K562 (cell line): Measurements from ENCODE around the gene AJM1. TPM values are rescaled to one million over a fixed set of nuclear protein-coding genes. Genes with fewer than 3 reads are reported as not detected.
"Not testable (repeated sequence)": the region's sequence is repeated elsewhere in the genome, so short reads cannot be mapped to it uniquely, and the experiment has no call there.

Experiments used
- ATAC-seq: fragments of 200-7000 bp; cut with Tn5 transposase; 3 replicates; pipeline ENCODE4 v1.9.1; 2020; ENCODE audit warnings: moderate library complexity
- BruUV-seq: library from RNA; stranded (reverse); fragments of 400-500 nt; replicated peaks from 2 replicates; lab custom pipeline; 2021; lab: Mats Ljungman, UMichigan
- CTCF ChIA-PET: fragments of 300-600 bp; formaldehyde crosslinking; extraction: SDS; loops from one replicate; lab custom pipeline; 2021; ENCODE audit warnings: low intra/inter-chr PET ratio; lab: Yijun Ruan, JAX
- POLR2A ChIA-PET: fragments of 300-600, 350-650 bp; sonication (Branson Sonifier 250); formaldehyde crosslinking; extraction: SDS; loops from one replicate; lab custom pipeline; 2021; ENCODE audit warnings: antibody characterized with exemption, inconsistent platforms; lab: Yijun Ruan, JAX
- DNase-seq, 4 experiments: peaks; one replicate each; pipeline versions ENCODE4 v3.0.0 to v3.0.0-alpha.2; 2011 to 2018; ENCODE audit warnings: low spot score in 3 of 4, mixed read lengths in 3 of 4; ENCODE audit errors: extremely low read depth in 1 of 4
- FAIRE-seq: peaks from 2 replicates; lab custom pipeline; 2011; peaks lifted over from hg19 to GRCh38; lab: Jason Lieb, UNC
- H2AFZ ChIP-seq: 2 replicates; pipeline ENCODE4 v1.6.0; 2011; ENCODE audit warnings: low read depth, low read length, control low read depth, inconsistent platforms
- H3K27ac ChIP-seq: fragments of 200-600 bp; 3 replicates; pipeline ENCODE4 v1.8.0; 2011; ENCODE audit warnings: low read depth, mild to moderate bottlenecking, control low read depth, inconsistent platforms, low read length, moderate library complexity, mixed read lengths; ENCODE audit errors: extremely low read depth
- H3K27me3 ChIP-seq, 2 experiments: fragments of 300-600 bp in 1 of 2; 2 replicates in 1 of 2; 3 replicates in 1 of 2; pipeline versions ENCODE4 v1.6.0 to v1.8.0; 2011; ENCODE audit warnings: inconsistent platforms in 2 of 2, low read length in 2 of 2, mild to moderate bottlenecking in 1 of 2, mixed read lengths in 1 of 2, moderate library complexity in 1 of 2; ENCODE audit not compliant: control insufficient read depth in 2 of 2, insufficient read depth in 2 of 2
- H3K36me3 ChIP-seq: fragments of 300-600 bp; 3 replicates; pipeline ENCODE4 v1.8.0; 2011; ENCODE audit warnings: mild to moderate bottlenecking, low read length, inconsistent platforms; ENCODE audit not compliant: control insufficient read depth, insufficient read depth
- H3K4me1 ChIP-seq, 2 experiments: fragments of 200-600 bp in 1 of 2; replicated peaks in 1 of 2; 2 replicates in 1 of 2; 3 replicates in 1 of 2; pipeline versions ENCODE4 v1.5.1 to v1.8.0; 2011; ENCODE audit warnings: inconsistent platforms in 2 of 2, low read length in 2 of 2, mild to moderate bottlenecking in 1 of 2, mixed read lengths in 1 of 2, moderate library complexity in 1 of 2; ENCODE audit not compliant: control insufficient read depth in 2 of 2, insufficient read depth in 2 of 2
- H3K4me2 ChIP-seq: 2 replicates; pipeline ENCODE4 v1.6.1; 2011; ENCODE audit warnings: low read length, control low read depth, inconsistent platforms, mixed read lengths; ENCODE audit not compliant: insufficient read depth
- H3K4me3 ChIP-seq: fragments of 200-600 bp; sonication (generic), shearing (Covaris generic); 2 replicates; pipeline ENCODE4 v1.5.1; 2016; ENCODE audit warnings: control low read depth, inconsistent platforms
- H3K79me2 ChIP-seq: fragments of 200-600 bp; 3 replicates; pipeline ENCODE4 v1.8.0; 2011; ENCODE audit warnings: low read length, inconsistent platforms; ENCODE audit not compliant: control insufficient read depth, insufficient read depth
- H3K9ac ChIP-seq, 2 experiments: 2 replicates each; pipeline versions ENCODE4 v1.6.0 to v1.6.1; 2011; ENCODE audit warnings: low read depth in 2 of 2, low read length in 2 of 2, control low read depth in 1 of 2, inconsistent platforms in 1 of 2, mild to moderate bottlenecking in 1 of 2, mixed read lengths in 1 of 2; ENCODE audit not compliant: insufficient read depth in 1 of 2
- H3K9me1 ChIP-seq: one replicate; pipeline ENCODE4 v1.6.0; 2011; ENCODE audit warnings: inconsistent platforms, mild to moderate bottlenecking, low read length, moderate library complexity; ENCODE audit not compliant: control insufficient read depth, insufficient read depth
- H3K9me3 ChIP-seq: replicated peaks from 2 replicates; pipeline ENCODE4 v1.5.1; 2011; ENCODE audit warnings: low read depth, low read length, inconsistent platforms; ENCODE audit not compliant: control insufficient read depth, insufficient read depth
- H4K20me1 ChIP-seq: replicated peaks from 2 replicates; pipeline ENCODE4 v1.6.1; 2011; ENCODE audit warnings: low read length, inconsistent platforms, mixed read lengths; ENCODE audit not compliant: control insufficient read depth, insufficient read depth
- BHLHE40 ChIP-seq: IDR thresholded peaks from 2 replicates; pipeline ENCODE4 v1.6.1; 2011; ENCODE audit warnings: low read length, improper control_type of control experiment
- FIP1L1 ChIP-seq: fragments of 200-400 bp; formaldehyde crosslinking; IDR thresholded peaks from 2 replicates; pipeline ENCODE4 v1.6.1; 2018; ENCODE audit warnings: mild to moderate bottlenecking, low read depth, low read length; ENCODE audit not compliant: poor library complexity, severe bottlenecking
- KDM2B ChIP-seq: fragments of 250-450 bp; sonication (Bioruptor Pico); IDR thresholded peaks from 2 replicates; pipeline ENCODE4 v1.8.0; 2021; ENCODE audit warnings: mild to moderate bottlenecking, moderate library complexity
- PHF20 ChIP-seq: fragments of 450-650 bp; IDR thresholded peaks from 2 replicates; pipeline ENCODE4 v1.6.1; 2018; ENCODE audit not compliant: partially characterized antibody
- POLR2A ChIP-seq: fragments of 450-650 bp; conservative IDR thresholded peaks from 2 replicates; pipeline ENCODE4 v1.6.1; 2016
- POLR2G ChIP-seq: fragments of 200-400 bp; formaldehyde crosslinking; IDR thresholded peaks from 2 replicates; pipeline ENCODE4 v1.6.1; 2017; ENCODE audit warnings: low read depth, mild to moderate bottlenecking, antibody characterized with exemption, low read length, moderate library complexity
- PTBP1 ChIP-seq: fragments of 200-400 bp; formaldehyde crosslinking; IDR thresholded peaks from 2 replicates; pipeline ENCODE4 v1.6.1; 2017; ENCODE audit warnings: low read depth, low read length
- RBFOX2 ChIP-seq: fragments of 200-400 bp; formaldehyde crosslinking; IDR thresholded peaks from 2 replicates; pipeline ENCODE4 v1.6.1; 2017; ENCODE audit warnings: low read depth, mild to moderate bottlenecking, low read length, moderate library complexity
- RBM22 ChIP-seq: fragments of 200-400 bp; formaldehyde crosslinking; IDR thresholded peaks from 2 replicates; pipeline ENCODE4 v1.6.1; 2018; ENCODE audit warnings: low read length, low read depth; ENCODE audit not compliant: poor library complexity, severe bottlenecking
- SIN3A ChIP-seq, 2 experiments: fragments of 150-350 bp in 1 of 2; IDR thresholded peaks; 2 replicates each; pipeline ENCODE4 v1.6.1; 2011 to 2016; ENCODE audit warnings: borderline replicate concordance in 2 of 2, low read depth in 2 of 2, low read length in 2 of 2, mild to moderate bottlenecking in 2 of 2, moderate library complexity in 2 of 2; ENCODE audit not compliant: control insufficient read depth in 1 of 2
- SUPT5H ChIP-seq: fragments of 450-650 bp; IDR thresholded peaks from 2 replicates; pipeline ENCODE4 v1.6.1; 2016
- TAF15 ChIP-seq: fragments of 200-400 bp; formaldehyde crosslinking; IDR thresholded peaks from 2 replicates; pipeline ENCODE4 v1.6.1; 2017; ENCODE audit warnings: mild to moderate bottlenecking, low read depth, low read length, moderate library complexity
- ZC3H4 ChIP-seq: sonication (generic); formaldehyde crosslinking; IDR thresholded peaks from 2 replicates; pipeline ENCODE4 v1.9.0; 2021; ENCODE audit warnings: missing genetic modification reagents, borderline replicate concordance
- ZNF12 ChIP-seq: sonication (generic); formaldehyde crosslinking; IDR thresholded peaks from 2 replicates; pipeline ENCODE4 v1.4.0; 2020; ENCODE audit warnings: mild to moderate bottlenecking, missing genetic modification reagents
- WGBS: fragments of 100-300 bp; shearing (Covaris generic); methylation state at CpG from one replicate; pipeline ENCODE4 v1.1.6; 2016; ENCODE audit warnings: low coverage, mixed read lengths; ENCODE audit not compliant: insufficient coverage; ENCODE audit errors: missing lambda C conversion rate; 5-methylcytosine and 5-hydroxymethylcytosine counted together
- in situ Hi-C: fragments of 300-500 bp; cut with MboI; formaldehyde crosslinking; loops from 4 replicates; pipeline ENCODE4 v1.15.0; 2018; ENCODE audit warnings: inconsistent platforms, mixed read lengths
- intact Hi-C: fragments of 100-400 bp; cut with micrococcal nuclease; formaldehyde crosslinking; loops from 2 replicates; pipeline ENCODE4 v1.14.2; 2022
- polyA plus RNA-seq, 8 experiments: library from polyadenylated mRNA; depleted of rRNA in 4 of 8; stranded (reverse) in 5 of 8; unstranded in 3 of 8; fragments of >200 nt; fragmentation: Nextera tagmentation in 2 of 8; fragmentation: Illumina TruSeq in 1 of 8; extraction: Ambion mirVana in 2 of 8; extraction: Trizol in 1 of 8; gene quantifications; 2 replicates each; pipeline versions ENCODE4 v1.2.1 to v1.2.3, GENCODE V29; 2011 to 2014; ENCODE audit warnings: inconsistent platforms in 1 of 8, missing spikeins in 1 of 8
- total RNA-seq, 7 experiments: library from RNA; depleted of rRNA in 6 of 7; stranded (reverse); fragments of >200 nt in 6 of 7; fragmentation: Illumina TruSeq in 2 of 7; extraction: Trizol in 2 of 7; gene quantifications; 2 replicates each; pipeline versions ENCODE4 v1.2.1 to v1.2.3, GENCODE V29; 2011 to 2021; ENCODE audit warnings: low replicate concordance in 1 of 7
- TF ChIP-seq, protein P1 (sequence below): sonication (generic); formaldehyde crosslinking; IDR thresholded peaks from 2 replicates; pipeline ENCODE4 v1.5.0; 2020; ENCODE audit warnings: missing genetic modification reagents
- TF ChIP-seq, protein P2 (sequence below), 3 experiments: fragments of 200-800 bp in 1 of 3; sonication (Bioruptor generic) in 1 of 3; sonication (generic) in 1 of 3; formaldehyde crosslinking in 1 of 3; IDR thresholded peaks; 2 replicates each; pipeline versions ENCODE4 v1.6.1 to v1.8.0; 2016 to 2022; ENCODE audit warnings: mild to moderate bottlenecking in 2 of 3, missing compliant biosample characterization in 2 of 3, missing genetic modification characterization in 2 of 3, missing genetic modification reagents in 1 of 3

Gene AJM1
- total and polyA plus RNA-seq, 9 of the 15 experiments (the other 6 are each of a cell fraction or from before 2014, with no cell fraction given), result 0.01 to 3.7 (median 0.65) TPM; not detected in 1

DNA sequence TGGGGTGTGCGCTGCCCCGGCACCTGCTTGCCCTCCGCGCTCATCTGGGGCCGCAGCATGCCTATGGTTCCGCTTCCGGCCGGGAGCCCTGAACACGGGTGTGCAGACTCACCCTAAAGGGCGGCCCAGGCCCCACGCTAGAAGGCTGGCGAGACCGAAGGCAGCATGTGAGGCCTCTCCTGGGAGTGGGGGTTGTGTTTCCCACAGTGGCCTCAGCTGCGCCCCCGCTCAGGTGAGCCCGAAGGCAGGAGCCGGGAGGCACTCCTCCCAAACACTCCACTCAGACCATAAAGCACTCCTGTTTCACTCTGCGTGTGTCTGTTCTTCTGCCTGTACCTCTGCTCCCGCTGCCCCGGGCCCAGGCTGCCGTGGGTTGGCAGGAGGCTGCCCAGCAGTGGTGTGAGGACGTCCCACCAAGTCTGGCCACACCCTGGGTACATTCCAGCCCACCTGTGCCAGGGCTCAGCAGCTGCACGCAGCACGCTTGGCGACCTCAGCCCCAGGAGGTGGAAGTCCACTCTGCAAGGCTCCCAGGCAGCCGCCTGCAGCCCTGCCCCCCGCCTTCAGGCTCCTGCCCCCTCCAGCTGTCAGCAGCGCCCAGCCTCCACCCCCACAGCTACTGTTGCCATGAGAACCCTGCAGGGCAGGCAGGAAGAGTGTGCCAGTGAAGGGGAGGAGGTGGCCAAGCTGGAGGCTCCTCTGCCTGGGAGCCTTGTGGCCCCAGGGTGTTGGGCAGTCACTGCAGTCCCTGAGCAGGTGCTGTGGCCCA is 1.2 kb upstream of the AJM1 start (continued):
- TF ChIP-seq SUPT5H (peak; percentile 70), ZNF12 (CRISPR knock-in tag) (no peak), KDM2B (no peak), RBM22 (peak; percentile 83), POLR2A (peak; percentile 77), SIN3A (IDR thresholded peaks at IDR 0.05; ENCODE audit: borderline replicate concordance in 2 of 2, control insufficient read depth in 1 of 2, low read depth in 2 of 2, low read length in 2 of 2) (peak in 1 of 2 experiments; percentile 35; a peak in 1 of 4 replicates), PHF20 (no peak)

DNA sequence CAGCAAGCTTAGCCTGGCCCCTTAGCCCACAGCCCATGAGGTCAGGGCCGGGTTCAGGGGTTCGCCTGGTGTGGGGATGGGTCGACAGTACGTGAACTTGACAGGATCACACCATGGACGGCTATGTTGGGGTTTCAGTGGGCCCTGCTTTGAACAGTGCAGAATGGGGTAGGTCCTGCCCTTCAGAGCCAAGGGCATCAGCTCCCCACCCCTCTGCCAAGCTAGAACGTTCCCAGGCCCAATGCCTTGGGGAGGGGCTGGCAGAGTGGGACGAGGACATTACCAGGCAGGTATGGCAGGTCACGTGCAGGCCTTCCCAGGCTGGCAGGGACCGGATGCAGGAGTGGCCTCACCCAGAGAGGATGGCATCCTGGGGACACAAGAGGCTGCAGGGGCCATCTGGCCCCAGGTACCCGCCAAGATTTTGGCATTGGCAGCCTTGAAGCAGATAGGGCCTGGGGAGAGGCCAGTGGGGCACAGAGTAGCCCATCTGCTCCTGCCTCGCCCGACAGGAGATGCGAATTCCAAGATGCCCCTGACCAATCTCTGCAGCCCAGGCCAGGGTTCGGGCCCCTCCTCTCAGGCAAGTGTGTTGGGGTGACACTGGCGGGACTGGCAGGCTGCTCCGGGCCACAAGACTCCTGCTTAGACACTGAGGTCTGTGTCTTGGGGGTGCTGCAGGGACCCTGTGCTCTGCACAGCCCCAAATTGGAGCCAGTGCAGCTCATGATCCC is 465 bp upstream of the AJM1 start:
- peak; percentile 61 for TF ChIP-seq POLR2G
- TF ChIP-seq, protein P1, sequence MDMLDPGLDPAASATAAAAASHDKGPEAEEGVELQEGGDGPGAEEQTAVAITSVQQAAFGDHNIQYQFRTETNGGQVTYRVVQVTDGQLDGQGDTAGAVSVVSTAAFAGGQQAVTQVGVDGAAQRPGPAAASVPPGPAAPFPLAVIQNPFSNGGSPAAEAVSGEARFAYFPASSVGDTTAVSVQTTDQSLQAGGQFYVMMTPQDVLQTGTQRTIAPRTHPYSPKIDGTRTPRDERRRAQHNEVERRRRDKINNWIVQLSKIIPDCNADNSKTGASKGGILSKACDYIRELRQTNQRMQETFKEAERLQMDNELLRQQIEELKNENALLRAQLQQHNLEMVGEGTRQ (CRISPR knock-in tag), result peak; percentile 8; the same call in 1 of the 2 replicates
- TF ChIP-seq TAF15, result peak; percentile 30; the same call in 1 of the 2 replicates
- TF ChIP-seq BHLHE40, result peak; percentile 14; the same call in 1 of the 2 replicates
- TF ChIP-seq, protein P2, sequence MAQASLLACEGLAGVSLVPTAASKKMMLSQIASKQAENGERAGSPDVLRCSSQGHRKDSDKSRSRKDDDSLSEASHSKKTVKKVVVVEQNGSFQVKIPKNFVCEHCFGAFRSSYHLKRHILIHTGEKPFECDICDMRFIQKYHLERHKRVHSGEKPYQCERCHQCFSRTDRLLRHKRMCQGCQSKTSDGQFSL (CRISPR knock-in tag; IDR thresholded peaks at IDR 0.05), result peak; percentile 63
- TF ChIP-seq, protein P2 (tag; IDR thresholded peaks at IDR 0.05), result not testable (repeated sequence)
- 0 out of 2 replicates have a peak, but pooled peaks have one; percentile 6 for TF ChIP-seq ZC3H4 (CRISPR knock-in tag)
- peak; percentile 13 for TF ChIP-seq FIP1L1
- peak; percentile 2; the same call in 1 of the 2 replicates for TF ChIP-seq RBFOX2
- peak; percentile 0; the same call in 1 of the 2 replicates for TF ChIP-seq PTBP1
- H3K27ac ChIP-seq, H3K79me2 ChIP-seq, BruUV-seq, H3K4me2 ChIP-seq, H2AFZ ChIP-seq, H3K9me3 ChIP-seq, H3K27me3 ChIP-seq, H3K9me1 ChIP-seq, H3K4me3 ChIP-seq, DNase-seq, FAIRE-seq, in situ Hi-C loops: not testable (repeated sequence)
- Histone ChIP-seq H3K36me3 (peaks cover 39% of the 10 kb centered on the region; the same call in 2 of the 3 replicates), H3K9ac (peak overlapping the region in 1 of 2 experiments; percentile 79; a peak in 2 of 4 replicates), H3K4me1 (peaks cover 12 to 92% of the 10 kb centered on the region in 2 experiments), H4K20me1 (peaks cover 17% of the 10 kb centered on the region)
- ATAC-seq, result peak; percentile 2
- WGBS, result 31% methylated on average over 12 of the region's 16 CpGs
- intact Hi-C loops, result loop anchor here (2.0 kb wide), 2 partner anchors 55 to 193 kb away; no protein-coding TSS in a partner anchor
- ChIA-PET POLR2A (interaction anchor here (0.6 to 2.6 kb wide), 9 partner anchors 10 to 358 kb away, joined by 3 to 10 read pairs (median 3); no protein-coding TSS in a partner anchor), CTCF (interaction anchor here (0.7 to 1.1 kb wide), 3 partner anchors 50 to 614 kb away, joined by 3 read pairs; no protein-coding TSS in a partner anchor)
